ENCODE results near the gene MCM5.

Gene MCM5

DNA sequence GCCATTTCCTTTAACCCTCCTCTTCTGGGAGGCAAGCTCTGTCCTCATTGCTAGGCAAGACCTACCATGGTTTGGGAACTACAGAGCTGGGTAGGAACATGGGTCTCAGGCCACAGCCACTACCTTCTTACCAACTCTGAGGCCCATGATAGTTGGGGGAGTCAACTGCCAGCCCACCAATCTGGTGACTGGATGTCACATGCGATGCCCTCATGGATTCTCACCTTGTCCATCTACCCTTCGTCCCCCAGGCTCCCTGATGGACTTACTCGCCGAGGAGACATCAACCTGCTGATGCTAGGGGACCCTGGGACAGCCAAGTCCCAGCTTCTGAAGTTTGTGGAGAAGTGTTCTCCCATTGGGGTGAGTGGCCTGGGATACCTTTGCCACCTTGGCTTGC is 13.7 kb downstream of the MCM5 start:
- TF ChIP-seq, protein P1, sequence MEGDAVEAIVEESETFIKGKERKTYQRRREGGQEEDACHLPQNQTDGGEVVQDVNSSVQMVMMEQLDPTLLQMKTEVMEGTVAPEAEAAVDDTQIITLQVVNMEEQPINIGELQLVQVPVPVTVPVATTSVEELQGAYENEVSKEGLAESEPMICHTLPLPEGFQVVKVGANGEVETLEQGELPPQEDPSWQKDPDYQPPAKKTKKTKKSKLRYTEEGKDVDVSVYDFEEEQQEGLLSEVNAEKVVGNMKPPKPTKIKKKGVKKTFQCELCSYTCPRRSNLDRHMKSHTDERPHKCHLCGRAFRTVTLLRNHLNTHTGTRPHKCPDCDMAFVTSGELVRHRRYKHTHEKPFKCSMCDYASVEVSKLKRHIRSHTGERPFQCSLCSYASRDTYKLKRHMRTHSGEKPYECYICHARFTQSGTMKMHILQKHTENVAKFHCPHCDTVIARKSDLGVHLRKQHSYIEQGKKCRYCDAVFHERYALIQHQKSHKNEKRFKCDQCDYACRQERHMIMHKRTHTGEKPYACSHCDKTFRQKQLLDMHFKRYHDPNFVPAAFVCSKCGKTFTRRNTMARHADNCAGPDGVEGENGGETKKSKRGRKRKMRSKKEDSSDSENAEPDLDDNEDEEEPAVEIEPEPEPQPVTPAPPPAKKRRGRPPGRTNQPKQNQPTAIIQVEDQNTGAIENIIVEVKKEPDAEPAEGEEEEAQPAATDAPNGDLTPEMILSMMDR (IDR thresholded peaks at IDR 0.05; ENCODE audit: low read depth, low read length, missing control alignments), result no peak
- H3K4me3 ChIP-seq (replicated peaks; ENCODE audit: low read depth, low read length), result no peak overlapping the region
- DNase-seq (ENCODE audit: extremely low read depth, low read depth), result no peak

DNA sequence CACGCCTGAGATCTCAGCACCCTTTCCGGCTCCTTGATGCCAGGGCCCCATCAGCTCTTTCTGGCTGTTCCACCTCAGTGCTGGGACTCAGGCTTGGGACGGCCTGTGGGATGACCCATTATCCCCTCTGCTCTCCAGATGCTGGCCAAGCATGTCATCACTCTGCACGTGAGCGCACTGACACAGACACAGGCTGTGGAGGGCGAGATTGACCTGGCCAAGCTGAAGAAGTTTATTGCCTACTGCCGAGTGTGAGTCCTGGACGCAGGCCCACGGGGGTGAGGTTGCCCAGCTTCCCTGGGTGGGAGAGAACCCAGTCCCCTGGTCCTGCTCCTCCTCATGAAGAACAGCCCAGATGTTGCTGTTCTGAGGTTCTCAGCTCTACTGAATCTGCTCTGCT is 17.7 kb downstream of the MCM5 start:
- H3K4me3 ChIP-seq (replicated peaks; ENCODE audit: low read depth, low read length), result no peak overlapping the region
- TF ChIP-seq, protein P1 (IDR thresholded peaks at IDR 0.05; ENCODE audit: low read depth, low read length, missing control alignments), result no peak
- DNase-seq (ENCODE audit: extremely low read depth, low read depth), result no peak

GRCh38 chr22:35418088-35418487 is 18.1 kb downstream of the MCM5 start:
- TF ChIP-seq, protein P1 (IDR thresholded peaks at IDR 0.05; ENCODE audit: low read depth, low read length, missing control alignments), result no peak
- H3K4me3 ChIP-seq (replicated peaks; ENCODE audit: low read depth, low read length), result no peak overlapping the region
- DNase-seq (ENCODE audit: extremely low read depth, low read depth), result no peak

- DNase-seq (ENCODE audit: extremely low read depth, low read depth), result no peak
- no peak overlapping the region for H3K4me3 ChIP-seq (replicated peaks; ENCODE audit: low read depth, low read length)
- TF ChIP-seq, protein P1 (IDR thresholded peaks at IDR 0.05; ENCODE audit: low read depth, low read length, missing control alignments), result no peak
Measured at GRCh38 chr22:35418731-35419130, 18.8 kb downstream of the MCM5 start.

GRCh38 chr22:35419756-35420155 is 19.8 kb downstream of the MCM5 start:
- no peak overlapping the region for H3K4me3 ChIP-seq (replicated peaks; ENCODE audit: low read depth, low read length)
- no peak for DNase-seq (ENCODE audit: extremely low read depth, low read depth)
- TF ChIP-seq, protein P1 (IDR thresholded peaks at IDR 0.05; ENCODE audit: low read depth, low read length, missing control alignments), result no peak

DNA sequence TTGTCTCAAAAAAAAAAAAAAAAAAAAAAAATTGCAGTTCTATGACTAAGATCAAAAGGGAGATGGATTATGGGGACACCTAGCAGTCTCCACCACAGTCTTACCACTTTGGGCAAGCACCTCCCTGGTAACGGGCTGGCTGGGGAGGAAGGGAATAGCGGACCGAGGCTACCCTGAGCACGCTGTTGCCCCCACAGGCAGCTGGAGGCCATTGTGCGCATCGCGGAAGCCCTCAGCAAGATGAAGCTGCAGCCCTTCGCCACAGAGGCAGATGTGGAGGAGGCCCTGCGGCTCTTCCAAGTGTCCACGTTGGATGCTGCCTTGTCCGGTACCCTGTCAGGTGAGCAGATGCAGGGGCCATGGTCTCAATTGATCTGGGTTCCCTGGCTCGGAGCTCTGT is 21.2 kb downstream of the MCM5 start:
- DNase-seq (ENCODE audit: extremely low read depth, low read depth), result no peak
- TF ChIP-seq, protein P1 (IDR thresholded peaks at IDR 0.05; ENCODE audit: low read depth, low read length, missing control alignments), result no peak
- no peak overlapping the region for H3K4me3 ChIP-seq (replicated peaks; ENCODE audit: low read depth, low read length)

- TF ChIP-seq, protein P1 (IDR thresholded peaks at IDR 0.05; ENCODE audit: low read depth, low read length, missing control alignments), result no peak
- DNase-seq (ENCODE audit: extremely low read depth, low read depth), result no peak
- H3K4me3 ChIP-seq (replicated peaks; ENCODE audit: low read depth, low read length), result no peak overlapping the region
Measured at GRCh38 chr22:35422145-35422544, 22.2 kb downstream of the MCM5 start.

All from HFF-Myc (cell line).